Measurements from ENCODE around the gene TM2D3.
"Not testable (repeated sequence)": the region's sequence is repeated elsewhere in the genome, so short reads cannot be mapped to it uniquely, and the experiment has no call there.

Gene TM2D3

DNA sequence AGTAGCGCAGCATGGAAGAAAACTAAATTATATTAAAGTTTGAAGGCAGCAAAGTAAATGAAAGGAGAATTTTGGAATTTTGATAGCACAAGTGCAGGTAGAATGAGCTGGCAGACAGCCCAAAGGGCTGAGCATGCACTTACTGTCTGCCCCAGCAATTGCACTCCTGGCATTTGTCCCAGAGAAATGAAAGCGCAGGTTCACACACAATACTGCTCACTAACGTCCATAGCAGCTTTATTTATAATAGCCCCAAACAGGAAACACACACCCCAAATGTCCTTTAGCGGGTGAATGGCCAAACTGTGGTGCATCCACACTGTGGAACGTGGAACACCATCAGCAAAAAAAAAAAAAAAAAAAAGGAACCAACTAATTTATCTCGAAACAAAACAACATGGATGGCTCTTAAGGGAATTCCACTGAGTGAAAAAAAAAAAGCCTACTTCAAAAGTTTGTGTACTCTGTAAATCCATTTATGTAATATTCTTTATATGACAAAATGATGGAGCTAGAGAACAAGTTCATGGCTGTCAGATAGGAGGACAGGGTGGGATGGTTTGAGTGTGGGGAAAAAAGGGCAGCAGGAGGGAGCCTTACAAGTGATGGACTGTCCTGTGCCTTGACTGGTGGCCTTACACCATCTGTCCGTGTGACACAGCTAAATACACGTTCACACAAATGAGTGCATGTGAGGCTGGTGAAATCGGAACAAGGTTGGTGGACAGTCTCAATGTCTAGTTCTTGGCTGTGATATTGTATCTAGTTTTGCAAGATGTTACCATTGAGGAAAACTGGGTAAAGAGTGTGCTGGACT lies 6.0 kb upstream of the TM2D3 start:
- no peak for DNase-seq (ENCODE audit: low read depth in 4 of 4, low spot score in 1 of 4)

- DNase-seq (ENCODE audit: low read depth in 4 of 4, low spot score in 1 of 4): no peak
Measured at GRCh38 chr15:101657171-101657570, 5.0 kb upstream of the TM2D3 start.

DNA sequence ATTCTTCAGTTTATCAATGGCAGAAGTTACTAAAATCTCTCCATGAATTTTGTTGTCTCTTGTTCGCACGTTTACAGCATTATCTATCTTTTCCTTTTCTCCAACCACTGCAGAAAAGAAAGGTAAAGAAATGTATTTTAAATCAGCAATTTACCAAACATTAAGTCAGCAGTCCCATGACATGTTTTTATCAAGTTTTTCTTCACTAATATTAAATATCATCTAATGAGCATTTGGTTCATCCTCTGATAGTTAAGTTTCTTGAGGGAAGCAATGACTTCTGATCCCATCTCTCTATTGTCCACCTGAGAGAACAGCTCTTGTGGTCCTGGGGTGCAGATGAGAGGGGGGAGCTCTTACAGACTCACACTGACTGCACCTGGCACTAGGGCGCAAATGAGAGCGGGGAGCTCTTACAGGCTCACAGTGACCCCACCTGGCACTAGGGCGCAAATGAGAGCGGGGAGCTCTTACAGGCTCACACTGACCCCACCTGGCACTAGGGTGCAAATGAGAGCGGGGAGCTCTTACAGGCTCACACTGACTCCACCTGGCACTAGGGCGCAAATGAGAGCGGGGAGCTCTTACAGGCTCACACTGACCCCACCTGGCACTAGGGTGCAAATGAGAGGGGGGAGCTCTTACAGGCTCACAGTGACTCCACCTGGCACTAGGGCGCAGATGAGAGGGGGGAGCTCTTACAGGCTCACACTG lies 2.6 kb upstream of the TM2D3 start:
- DNase-seq (ENCODE audit: low read depth in 4 of 4, low spot score in 1 of 4): not testable (repeated sequence)

- no peak for DNase-seq (ENCODE audit: low read depth in 4 of 4, low spot score in 1 of 4)
Measured at GRCh38 chr15:101654171-101654570, 2.0 kb upstream of the TM2D3 start.

GRCh38 chr15:101652786-101653430 lies 727 bp upstream of the TM2D3 start:
- no peak for DNase-seq (ENCODE audit: low read depth in 4 of 4, low spot score in 1 of 4)

- peak in 1 of 4 experiments; percentile 2 for DNase-seq (ENCODE audit: low read depth in 4 of 4, low spot score in 1 of 4)
Measured at GRCh38 chr15:101651554-101652097, 555 bp downstream of the TM2D3 start.

GRCh38 chr15:101650145-101650544 lies 2.0 kb downstream of the TM2D3 start:
- DNase-seq (ENCODE audit: low read depth in 4 of 4, low spot score in 1 of 4): no peak

GRCh38 chr15:101648356-101648755 lies 3.8 kb downstream of the TM2D3 start:
- DNase-seq (ENCODE audit: low read depth in 4 of 4, low spot score in 1 of 4): no peak

GRCh38 chr15:101647251-101647650 lies 4.9 kb downstream of the TM2D3 start:
- DNase-seq (ENCODE audit: low read depth in 4 of 4, low spot score in 1 of 4): no peak

DNA sequence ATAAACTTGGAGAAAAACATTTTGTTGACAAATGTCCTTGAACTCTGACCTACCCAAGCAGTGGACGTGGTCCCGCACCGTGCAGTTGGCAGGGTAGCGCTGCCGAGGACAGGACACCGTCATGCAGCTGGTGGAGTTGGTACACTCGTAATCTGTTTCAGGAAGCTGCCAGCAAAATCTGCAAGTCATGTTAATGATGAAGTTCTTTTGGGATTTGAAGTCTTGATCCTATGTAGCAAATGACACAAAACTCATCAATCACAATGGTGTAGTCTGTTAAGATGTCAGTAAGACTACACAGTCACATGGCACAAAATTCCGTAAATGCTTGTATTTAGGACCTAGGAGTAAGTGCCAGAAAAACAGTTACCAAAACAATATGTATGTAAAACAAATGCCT lies 5.5 kb downstream of the TM2D3 start:
- DNase-seq (ENCODE audit: low read depth in 4 of 4, low spot score in 1 of 4): no peak

- DNase-seq (ENCODE audit: low read depth in 4 of 4, low spot score in 1 of 4): no peak
Measured at GRCh38 chr15:101642361-101642760, 9.8 kb downstream of the TM2D3 start.

DNA sequence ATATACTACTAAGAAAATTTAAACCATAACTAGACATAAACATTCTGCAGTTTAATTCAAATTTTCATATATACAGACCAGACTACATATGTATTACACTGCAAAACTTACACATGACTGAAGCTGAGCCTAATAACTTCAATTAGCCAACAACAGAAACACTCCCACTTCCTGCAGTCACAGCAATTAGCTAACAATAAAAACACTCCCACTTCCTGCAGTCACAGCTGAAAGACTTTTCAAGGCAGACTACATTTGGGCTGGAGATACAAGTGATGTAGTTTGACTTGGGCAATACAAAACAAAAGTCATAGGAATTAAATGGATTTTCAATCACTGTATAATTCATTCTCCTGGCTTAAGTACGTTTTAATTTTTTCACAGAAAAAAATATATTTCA lies 10.3 kb downstream of the TM2D3 start:
- DNase-seq (ENCODE audit: low read depth in 4 of 4, low spot score in 1 of 4): no peak

- DNase-seq (ENCODE audit: low read depth in 4 of 4, low spot score in 1 of 4): peak; percentile 36 to 57 (median 42)
Measured at GRCh38 chr15:101641129-101641764, 10.9 kb downstream of the TM2D3 start.

DNA sequence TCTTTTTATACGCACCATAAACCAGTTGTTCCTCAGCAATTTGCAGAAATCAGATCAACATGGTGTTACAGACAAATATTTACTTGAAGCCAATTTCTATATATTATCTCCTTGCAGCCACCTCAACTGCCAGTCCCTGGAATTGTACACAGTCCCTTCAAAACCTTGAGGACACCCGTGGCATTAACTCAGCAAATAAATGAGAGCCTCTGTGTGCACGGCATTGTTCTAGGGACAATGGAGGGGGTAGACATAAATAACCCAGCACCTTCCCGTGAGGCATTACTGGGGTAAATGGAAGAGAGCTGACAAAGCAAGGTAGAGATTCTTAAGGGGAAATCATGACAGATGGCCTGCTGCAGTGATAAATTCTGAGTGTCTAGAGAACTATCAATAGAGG lies 12.5 kb downstream of the TM2D3 start:
- no peak for DNase-seq (ENCODE audit: low read depth in 4 of 4, low spot score in 1 of 4)

DNA sequence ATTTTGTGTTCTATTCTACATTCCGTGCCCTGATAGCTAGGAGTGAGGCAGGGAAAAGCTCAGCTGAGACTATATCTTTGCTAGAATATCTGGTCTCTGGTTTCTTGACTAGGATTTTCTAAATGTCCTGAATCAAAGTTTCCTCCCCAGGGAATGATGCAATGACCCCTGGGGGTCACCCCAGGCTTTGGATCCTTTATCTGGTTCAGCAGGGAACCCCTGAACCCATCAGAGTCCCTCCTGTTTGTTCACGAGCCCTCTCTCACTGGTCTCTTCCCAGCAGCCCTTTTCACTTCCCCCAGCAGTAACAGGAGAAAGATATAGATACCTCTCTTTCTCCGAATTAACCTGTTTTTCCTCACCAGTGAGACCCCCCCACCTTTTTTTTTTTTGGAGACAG lies 14.3 kb downstream of the TM2D3 start:
- no peak for DNase-seq (ENCODE audit: low read depth in 4 of 4, low spot score in 1 of 4)

- DNase-seq (ENCODE audit: low read depth in 4 of 4, low spot score in 1 of 4): no peak
Measured at GRCh38 chr15:101637516-101637915, 14.7 kb downstream of the TM2D3 start.

DNA sequence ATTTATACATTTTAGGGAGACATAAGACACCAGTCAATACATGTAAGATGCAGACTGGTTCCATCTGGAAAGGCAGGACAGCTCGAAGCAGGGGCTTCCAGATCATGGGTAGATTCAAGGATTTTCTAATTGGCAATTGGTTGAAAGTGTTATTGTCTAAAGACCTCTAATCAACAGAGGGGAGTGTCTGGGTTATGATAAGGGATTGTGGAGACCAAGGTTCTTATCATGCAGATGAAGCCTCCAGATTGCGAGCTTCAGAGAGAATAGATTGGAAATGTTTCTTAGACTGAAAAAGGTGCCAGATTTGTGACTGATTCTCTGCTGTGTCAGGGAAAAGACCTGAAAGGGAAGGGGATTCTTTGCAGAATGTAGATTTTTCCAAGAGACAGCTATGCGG lies 15.1 kb downstream of the TM2D3 start:
- no peak for DNase-seq (ENCODE audit: low read depth in 4 of 4, low spot score in 1 of 4)

DNA sequence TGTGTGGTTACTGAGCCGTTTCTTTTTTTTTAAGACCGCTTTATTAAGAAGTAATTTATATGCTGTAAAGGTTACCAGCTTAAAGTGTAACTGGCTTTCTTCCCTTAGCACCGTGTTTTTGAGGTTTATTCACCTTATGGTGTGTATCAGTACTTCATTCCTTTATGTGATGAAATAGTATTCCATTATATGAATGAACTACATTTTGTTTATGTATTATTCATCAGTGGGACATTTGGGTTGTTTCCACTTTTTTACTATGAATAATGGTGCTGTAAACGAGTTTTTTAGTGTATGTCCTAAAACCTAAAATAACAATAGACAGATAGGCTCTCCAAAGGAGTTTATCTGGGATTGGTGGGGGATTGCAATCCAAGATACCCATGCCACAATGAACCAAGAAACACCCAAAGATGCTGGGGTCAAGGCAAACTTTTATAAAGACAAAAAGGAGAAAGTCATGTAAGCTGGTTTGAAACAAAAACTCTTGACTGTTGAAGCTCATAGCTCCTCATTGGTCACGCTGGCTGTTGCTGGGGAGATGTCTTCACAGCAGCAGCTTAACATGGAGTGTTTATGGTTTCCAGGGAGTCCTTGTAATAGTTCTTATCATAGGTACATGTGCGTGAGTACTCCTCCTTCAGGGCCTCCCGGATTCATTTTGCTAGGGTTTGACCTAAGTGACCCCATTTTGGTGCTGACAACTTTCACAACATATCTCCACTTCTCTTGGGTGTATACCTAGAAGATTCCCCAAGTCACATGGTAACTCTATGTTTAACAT lies 16.0 kb downstream of the TM2D3 start:
- DNase-seq (ENCODE audit: low read depth in 4 of 4, low spot score in 1 of 4): no peak

GRCh38 chr15:101633356-101633755 lies 18.8 kb downstream of the TM2D3 start:
- DNase-seq (ENCODE audit: low read depth in 4 of 4, low spot score in 1 of 4): no peak

- not testable (repeated sequence) for DNase-seq (ENCODE audit: low read depth in 4 of 4, low spot score in 1 of 4)
Measured at GRCh38 chr15:101626729-101627128, 25.5 kb downstream of the TM2D3 start.

DNA sequence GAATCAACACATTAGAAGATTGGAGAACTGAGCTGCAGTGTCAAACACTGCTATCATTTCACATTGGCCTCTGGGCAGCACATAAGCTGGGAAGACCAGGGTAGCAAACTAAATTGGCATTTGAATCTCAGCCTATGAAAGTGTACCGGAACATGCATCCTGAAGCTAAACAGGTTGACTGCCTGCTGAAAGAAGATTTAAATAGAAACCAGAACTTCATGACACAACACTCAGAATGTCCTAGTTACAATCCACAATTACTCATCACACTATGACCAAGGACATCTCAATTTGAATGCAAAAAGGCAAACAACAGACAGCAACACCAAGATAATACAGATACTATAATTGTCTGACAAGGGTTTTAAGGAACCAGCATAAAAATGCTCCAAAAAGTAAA lies 26.2 kb downstream of the TM2D3 start:
- no peak for DNase-seq (ENCODE audit: low read depth in 4 of 4, low spot score in 1 of 4)

Measured in stimulated activated CD4-positive, alpha-beta T cell treated with anti-CD3 and anti-CD28 coated beads, Interleukin-1b, Interleukin-23, amount 100 ng/mL, for 24 hours (primary cell).